HCT116 (cell line): ENCODE results near the gene TBC1D19. TPM values are rescaled to one million over a fixed set of nuclear protein-coding genes. Genes with fewer than 3 reads are reported as not detected.
"Not testable (repeated sequence)": the region's sequence is repeated elsewhere in the genome, so short reads cannot be mapped to it uniquely, and the experiment has no call there.

Source experiments
- ATAC-seq: fragments of 200-7000 bp; cut with Tn5 transposase; 2 replicates; pipeline ENCODE4 v1.9.1; 2020; ENCODE audit warnings: mild to moderate bottlenecking, moderate library complexity
- BruUV-seq: library from RNA; stranded (reverse); fragments of 400-500 nt; replicated peaks from 2 replicates; lab custom pipeline; 2021; lab: Mats Ljungman, UMichigan
- CTCF ChIA-PET: fragments of 300-600 bp; sonication (Branson Sonifier 250); formaldehyde crosslinking; loops from one replicate; lab custom pipeline; 2021; ENCODE audit warnings: antibody characterized with exemption; lab: Charles Lee
- POLR2A ChIA-PET: fragments of 300-600, 350-600 bp; sonication (Branson Sonifier 250); formaldehyde crosslinking; loops from one replicate; lab custom pipeline; 2021; ENCODE audit warnings: antibody characterized with exemption; lab: Charles Lee
- RAD21 ChIA-PET, 2 experiments: fragments of 300-600 bp; sonication (Branson Sonifier 250); formaldehyde crosslinking; loops; one replicate each; lab custom pipeline; 2023; ENCODE audit warnings: low total read pairs in 2 of 2; ENCODE audit not compliant: uncharacterized antibody in 2 of 2, unreplicated experiment in 2 of 2, low non-redundant PET in 1 of 2; lab: Charles Lee
- DNase-seq: peaks from one replicate; pipeline ENCODE4 v3.0.0-alpha.2; 2010; ENCODE audit warnings: low read depth, low spot score
- H2AFZ ChIP-seq: fragments of 200-600 bp; shearing (Covaris generic), sonication (generic); 2 replicates; pipeline ENCODE4 v1.6.1; 2017; ENCODE audit warnings: low read depth, mixed run types, mixed read lengths, antibody characterized with exemption, low read length; ENCODE audit not compliant: poor library complexity, severe bottlenecking
- H3K27ac ChIP-seq: 2 replicates; pipeline ENCODE4 v1.5.1; 2012; ENCODE audit warnings: low read depth, low read length
- H3K27me3 ChIP-seq: fragments of 200-600 bp; sonication (generic); 2 replicates; pipeline ENCODE4 v1.6.1; 2016; ENCODE audit warnings: mixed run types, low read length, mixed read lengths; ENCODE audit not compliant: insufficient read depth
- H3K36me3 ChIP-seq, 2 experiments: fragments of 200-500 bp in 1 of 2; fragments of 200-600 bp in 1 of 2; sonication (Bioruptor generic) in 1 of 2; sonication (generic) in 1 of 2; 2 replicates each; pipeline versions ENCODE4 v1.5.1 to v1.6.1; 2014 to 2016; ENCODE audit warnings: low read length in 2 of 2, inconsistent platforms in 1 of 2, mixed read lengths in 1 of 2, mixed run types in 1 of 2; ENCODE audit not compliant: insufficient read depth in 2 of 2, control insufficient read depth in 1 of 2
- H3K4me1 ChIP-seq, 2 experiments: fragments of 200-600 bp in 1 of 2; sonication (generic) in 1 of 2; 2 replicates each; pipeline versions ENCODE4 v1.5.1 to v1.6.1; 2012 to 2017; ENCODE audit warnings: low read length in 2 of 2, inconsistent platforms in 1 of 2, mild to moderate bottlenecking in 1 of 2, mixed read lengths in 1 of 2, mixed run types in 1 of 2, moderate library complexity in 1 of 2; ENCODE audit not compliant: insufficient read depth in 2 of 2, control insufficient read depth in 1 of 2
- H3K4me2 ChIP-seq: fragments of 200-600 bp; sonication (generic); 2 replicates; pipeline ENCODE4 v1.6.1; 2017; ENCODE audit warnings: mixed run types, low read length, mixed read lengths
- H3K4me3 ChIP-seq, 2 experiments: fragments of 200-600 bp in 1 of 2; sonication (generic) in 1 of 2; replicated peaks in 1 of 2; 2 replicates each; pipeline ENCODE4 v1.5.1; 2011 to 2016; ENCODE audit warnings: low read length in 2 of 2, control low read depth in 1 of 2, low read depth in 1 of 2, mild to moderate bottlenecking in 1 of 2, mixed read lengths in 1 of 2, mixed run types in 1 of 2
- H3K79me2 ChIP-seq: fragments of 200-600 bp; sonication (generic); 2 replicates; pipeline ENCODE4 v1.6.1; 2017; ENCODE audit warnings: mild to moderate bottlenecking, mixed run types, low read length, moderate library complexity, mixed read lengths; ENCODE audit not compliant: insufficient read depth
- H3K9ac ChIP-seq: fragments of 200-600 bp; sonication (generic); 2 replicates; pipeline ENCODE4 v1.6.1; 2016; ENCODE audit warnings: low read length, mixed read lengths
- H3K9me2 ChIP-seq: fragments of 200-600 bp; sonication (generic), shearing (Covaris generic); 2 replicates; pipeline ENCODE4 v1.6.1; 2017; ENCODE audit warnings: mixed run types, mild to moderate bottlenecking, moderate library complexity; ENCODE audit not compliant: insufficient read depth
- H3K9me3 ChIP-seq, 2 experiments: fragments of 200-500 bp in 1 of 2; fragments of 200-600 bp in 1 of 2; sonication (Bioruptor generic) in 1 of 2; sonication (generic) in 1 of 2; 2 replicates each; pipeline ENCODE4 v1.6.1; 2014 to 2017; ENCODE audit warnings: low read length in 2 of 2, mixed read lengths in 2 of 2, inconsistent platforms in 1 of 2, low read depth in 1 of 2, mild to moderate bottlenecking in 1 of 2, mixed run types in 1 of 2, moderate library complexity in 1 of 2; ENCODE audit not compliant: control insufficient read depth in 1 of 2, insufficient read depth in 1 of 2
- H4K20me1 ChIP-seq: fragments of 200-600 bp; sonication (generic), shearing (Covaris generic); 2 replicates; pipeline ENCODE4 v1.6.1; 2017; ENCODE audit warnings: mixed run types, mild to moderate bottlenecking, moderate library complexity; ENCODE audit not compliant: insufficient read depth
- CBX3 ChIP-seq: IDR thresholded peaks from 2 replicates; pipeline ENCODE4 v1.6.1; 2012; ENCODE audit warnings: low read depth
- EGR1 ChIP-seq: IDR thresholded peaks from 2 replicates; pipeline ENCODE4 v1.6.1; 2012; ENCODE audit warnings: low read depth
- JUND ChIP-seq: IDR thresholded peaks from 2 replicates; pipeline ENCODE4 v1.6.1; 2012
- RAD21 ChIP-seq: IDR thresholded peaks from 2 replicates; pipeline ENCODE4 v1.6.1; 2012; ENCODE audit warnings: low read depth, mild to moderate bottlenecking
- intact Hi-C: fragments of 100-400 bp; cut with micrococcal nuclease; formaldehyde crosslinking; loops from 2 replicates; pipeline ENCODE4 v1.10.0; 2022
- total RNA-seq: library from RNA; stranded (reverse); gene quantifications from one replicate; pipeline ENCODE4 v1.2.1, GENCODE V29; 2021; ENCODE audit not compliant: unreplicated experiment
- TF ChIP-seq, protein P1 (sequence below): IDR thresholded peaks from 2 replicates; pipeline ENCODE4 v1.6.1; 2012
- TF ChIP-seq, protein P2 (sequence below): IDR thresholded peaks from 2 replicates; pipeline ENCODE4 v1.6.1; 2011; ENCODE audit warnings: mild to moderate bottlenecking, low read length, moderate library complexity; ENCODE audit not compliant: insufficient replicate concordance; ENCODE audit errors: extremely low read depth

TBC1D19 gene
- total RNA-seq, 1 experiment from 2014 or later = 25.4 TPM

DNA sequence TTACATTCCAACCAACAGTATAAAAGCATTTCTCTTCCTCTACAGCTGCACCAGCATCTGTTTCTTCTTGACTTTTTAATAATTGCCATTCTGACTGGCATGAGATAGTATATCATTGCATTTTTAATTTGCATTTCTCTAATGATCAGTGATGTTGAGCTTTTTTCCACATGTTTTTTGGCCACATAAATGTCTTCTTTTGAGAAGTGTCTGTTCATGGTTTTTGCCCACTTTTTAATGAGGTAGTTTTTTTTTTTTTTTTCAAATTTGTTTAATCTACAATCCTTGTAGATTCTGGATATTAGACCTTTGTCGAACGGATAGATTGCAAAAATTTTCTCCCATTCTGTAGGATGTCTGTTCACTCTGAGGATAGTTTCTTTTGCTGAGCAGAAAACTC, 39.5 kb upstream of the TBC1D19 start:
- Histone ChIP-seq H4K20me1 (no peaks in the 10 kb centered on the region), H3K9me3 (no peaks in the 10 kb centered on the region), H3K9me2 (no peaks in the 10 kb centered on the region), H3K79me2 (no peaks in the 10 kb centered on the region), H2AFZ (no peak overlapping the region), H3K27ac (no peak overlapping the region), H3K9ac (no peak overlapping the region), H3K27me3 (no peaks in the 10 kb centered on the region), H3K36me3 (no peaks in the 10 kb centered on the region), H3K4me1 (no peaks in the 10 kb centered on the region), H3K4me3 (no peak overlapping the region), H3K4me2 (no peak overlapping the region)
- RAD21 ChIA-PET = no interaction called here
- TF ChIP-seq, protein P1, sequence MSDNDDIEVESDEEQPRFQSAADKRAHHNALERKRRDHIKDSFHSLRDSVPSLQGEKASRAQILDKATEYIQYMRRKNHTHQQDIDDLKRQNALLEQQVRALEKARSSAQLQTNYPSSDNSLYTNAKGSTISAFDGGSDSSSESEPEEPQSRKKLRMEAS = no peak
- TF ChIP-seq RAD21 (no peak), EGR1 (no peak), JUND (no peak), CBX3 (no peak)
- TF ChIP-seq, protein P2, sequence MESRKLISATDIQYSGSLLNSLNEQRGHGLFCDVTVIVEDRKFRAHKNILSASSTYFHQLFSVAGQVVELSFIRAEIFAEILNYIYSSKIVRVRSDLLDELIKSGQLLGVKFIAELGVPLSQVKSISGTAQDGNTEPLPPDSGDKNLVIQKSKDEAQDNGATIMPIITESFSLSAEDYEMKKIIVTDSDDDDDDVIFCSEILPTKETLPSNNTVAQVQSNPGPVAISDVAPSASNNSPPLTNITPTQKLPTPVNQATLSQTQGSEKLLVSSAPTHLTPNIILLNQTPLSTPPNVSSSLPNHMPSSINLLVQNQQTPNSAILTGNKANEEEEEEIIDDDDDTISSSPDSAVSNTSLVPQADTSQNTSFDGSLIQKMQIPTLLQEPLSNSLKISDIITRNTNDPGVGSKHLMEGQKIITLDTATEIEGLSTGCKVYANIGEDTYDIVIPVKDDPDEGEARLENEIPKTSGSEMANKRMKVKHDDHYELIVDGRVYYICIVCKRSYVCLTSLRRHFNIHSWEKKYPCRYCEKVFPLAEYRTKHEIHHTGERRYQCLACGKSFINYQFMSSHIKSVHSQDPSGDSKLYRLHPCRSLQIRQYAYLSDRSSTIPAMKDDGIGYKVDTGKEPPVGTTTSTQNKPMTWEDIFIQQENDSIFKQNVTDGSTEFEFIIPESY = no peak
- intact Hi-C loops = no loop called here
- CTCF ChIA-PET = no interaction called here
- DNase-seq (no peak), ATAC-seq (no peak)
- POLR2A ChIA-PET = no interaction called here
- BruUV-seq = no TSS peak

DNA sequence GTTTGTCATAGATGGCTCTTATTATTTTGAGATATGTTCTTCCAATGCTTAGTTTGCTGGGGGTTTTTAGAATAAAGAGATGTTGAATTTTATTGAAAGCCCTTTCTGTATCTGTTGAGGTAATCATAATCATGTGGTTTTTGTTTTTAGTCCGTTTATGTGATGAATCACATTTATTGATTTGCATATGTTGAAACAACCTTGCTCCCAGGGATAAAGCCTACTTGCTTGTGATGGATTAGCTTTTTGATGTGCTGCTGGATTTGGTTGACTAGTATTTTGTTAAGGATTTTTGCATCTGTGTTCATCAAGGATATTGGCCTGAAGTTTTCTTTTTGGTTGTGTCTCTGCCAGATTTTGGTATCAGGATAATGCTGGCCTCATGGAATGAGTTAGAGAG, 35.5 kb upstream of the TBC1D19 start:
- DNase-seq, H4K20me1 ChIP-seq, ATAC-seq, H3K27me3 ChIP-seq, RAD21 ChIA-PET, H3K9me3 ChIP-seq, H3K9ac ChIP-seq, H3K4me2 ChIP-seq, CTCF ChIA-PET, BruUV-seq, H3K4me1 ChIP-seq, POLR2A ChIA-PET, intact Hi-C loops, H2AFZ ChIP-seq, H3K79me2 ChIP-seq, H3K4me3 ChIP-seq, H3K27ac ChIP-seq, H3K9me2 ChIP-seq, H3K36me3 ChIP-seq: not testable (repeated sequence)
